ENCODE measurements around the gene ANXA2R. TPM values are rescaled to one million over a fixed set of nuclear protein-coding genes. Genes with fewer than 3 reads are reported as not detected.

ANXA2R gene
- total and polyA plus RNA-seq, 9 of the 15 experiments (the other 6 are each of a cell fraction or from before 2014, with no cell fraction given) = 2.1 to 4.8 (median 3.4) TPM

DNA sequence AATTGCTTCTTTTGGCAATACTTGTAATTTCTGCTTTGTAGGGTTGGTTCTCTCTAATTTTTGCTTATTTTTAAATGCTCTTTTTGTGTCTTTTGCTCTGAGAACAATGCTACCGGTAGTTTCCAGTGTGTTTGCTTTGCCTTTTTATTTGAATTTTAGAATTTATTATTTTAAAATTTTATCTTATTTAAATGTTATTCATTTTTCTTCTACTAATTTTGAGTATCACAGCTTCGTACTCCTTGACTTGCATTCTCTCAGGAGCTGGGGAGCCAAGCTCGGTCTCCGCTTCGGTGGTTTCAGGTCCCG, 45.9 kb downstream of the ANXA2R start (continued):
- no peak for TF ChIP-seq KLF6 (CRISPR knock-in tag; IDR thresholded peaks at IDR 0.05; ENCODE audit: borderline replicate concordance)
- TF ChIP-seq ZNF445 (CRISPR knock-in tag; IDR thresholded peaks at IDR 0.05; ENCODE audit: low read depth) = 0 out of 2 replicates have a peak, but pooled peaks have one; percentile 8
- TF ChIP-seq SMARCB1 (IDR thresholded peaks at IDR 0.05; ENCODE audit: insufficient read length, low read depth) = no peak
- no peak for TF ChIP-seq NCOA4 (IDR thresholded peaks at IDR 0.05; ENCODE audit: partially characterized antibody)
- TF ChIP-seq CSDE1 (IDR thresholded peaks at IDR 0.05) = 0 out of 4 replicates have a peak, but pooled peaks of 1 of the 2 experiments have one; percentile 2
- no peak for TF ChIP-seq SMARCC2 (IDR thresholded peaks at IDR 0.05; ENCODE audit: low read depth)
- TF ChIP-seq FOXM1 (IDR thresholded peaks at IDR 0.05; ENCODE audit: low read depth) = no peak
- TF ChIP-seq FOXM1 (CRISPR knock-in tag; IDR thresholded peaks at IDR 0.05; ENCODE audit: low read depth) = no peak
- TF ChIP-seq HLTF (IDR thresholded peaks at IDR 0.05) = 0 out of 2 replicates have a peak, but pooled peaks have one; percentile 14
- no peak for TF ChIP-seq KDM2B (CRISPR knock-in tag; IDR thresholded peaks at IDR 0.05)
- TF ChIP-seq, protein P1, sequence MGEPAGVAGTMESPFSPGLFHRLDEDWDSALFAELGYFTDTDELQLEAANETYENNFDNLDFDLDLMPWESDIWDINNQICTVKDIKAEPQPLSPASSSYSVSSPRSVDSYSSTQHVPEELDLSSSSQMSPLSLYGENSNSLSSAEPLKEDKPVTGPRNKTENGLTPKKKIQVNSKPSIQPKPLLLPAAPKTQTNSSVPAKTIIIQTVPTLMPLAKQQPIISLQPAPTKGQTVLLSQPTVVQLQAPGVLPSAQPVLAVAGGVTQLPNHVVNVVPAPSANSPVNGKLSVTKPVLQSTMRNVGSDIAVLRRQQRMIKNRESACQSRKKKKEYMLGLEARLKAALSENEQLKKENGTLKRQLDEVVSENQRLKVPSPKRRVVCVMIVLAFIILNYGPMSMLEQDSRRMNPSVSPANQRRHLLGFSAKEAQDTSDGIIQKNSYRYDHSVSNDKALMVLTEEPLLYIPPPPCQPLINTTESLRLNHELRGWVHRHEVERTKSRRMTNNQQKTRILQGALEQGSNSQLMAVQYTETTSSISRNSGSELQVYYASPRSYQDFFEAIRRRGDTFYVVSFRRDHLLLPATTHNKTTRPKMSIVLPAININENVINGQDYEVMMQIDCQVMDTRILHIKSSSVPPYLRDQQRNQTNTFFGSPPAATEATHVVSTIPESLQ (CRISPR knock-in tag; IDR thresholded peaks at IDR 0.05) = no peak
- TF ChIP-seq POU5F1 (IDR thresholded peaks at IDR 0.05; ENCODE audit: borderline replicate concordance, low read depth, low read length, partially characterized antibody) = no peak
- no peak for TF ChIP-seq ZNF589 (CRISPR knock-in tag; IDR thresholded peaks at IDR 0.05; ENCODE audit: low read depth)
- 0 out of 2 replicates have a peak, but pooled peaks have one; percentile 9 for TF ChIP-seq NCOR1 (IDR thresholded peaks at IDR 0.05)
- TF ChIP-seq TBL1XR1 (IDR thresholded peaks at IDR 0.05; ENCODE audit: low read length in 2 of 2) = no peak
- TF ChIP-seq ZKSCAN3 (CRISPR knock-in tag; IDR thresholded peaks at IDR 0.05) = no peak
- no peak for TF ChIP-seq ZZZ3 (IDR thresholded peaks at IDR 0.05)
- no peak for TF ChIP-seq BCOR (IDR thresholded peaks at IDR 0.05)
- no peak for TF ChIP-seq KDM4B (IDR thresholded peaks at IDR 0.05; ENCODE audit: borderline replicate concordance in 2 of 2, low read depth in 1 of 2)
- no peak for TF ChIP-seq ZNF23 (CRISPR knock-in tag; IDR thresholded peaks at IDR 0.05)
- no peak for TF ChIP-seq ZBTB8A (IDR thresholded peaks at IDR 0.05; ENCODE audit: partially characterized antibody)
- TF ChIP-seq NCOA6 (IDR thresholded peaks at IDR 0.05) = 0 out of 2 replicates have a peak, but pooled peaks have one; percentile 7
- TF ChIP-seq NFATC3 (IDR thresholded peaks at IDR 0.05) = no peak
- 0 out of 2 replicates have a peak, but pooled peaks have one; percentile 38 for TF ChIP-seq ZNF717 (CRISPR knock-in tag; IDR thresholded peaks at IDR 0.05)
- no peak for TF ChIP-seq RFX1 (IDR thresholded peaks at IDR 0.05)
- TF ChIP-seq, protein P2, sequence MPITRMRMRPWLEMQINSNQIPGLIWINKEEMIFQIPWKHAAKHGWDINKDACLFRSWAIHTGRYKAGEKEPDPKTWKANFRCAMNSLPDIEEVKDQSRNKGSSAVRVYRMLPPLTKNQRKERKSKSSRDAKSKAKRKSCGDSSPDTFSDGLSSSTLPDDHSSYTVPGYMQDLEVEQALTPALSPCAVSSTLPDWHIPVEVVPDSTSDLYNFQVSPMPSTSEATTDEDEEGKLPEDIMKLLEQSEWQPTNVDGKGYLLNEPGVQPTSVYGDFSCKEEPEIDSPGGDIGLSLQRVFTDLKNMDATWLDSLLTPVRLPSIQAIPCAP (CRISPR knock-in tag; IDR thresholded peaks at IDR 0.05; ENCODE audit: borderline replicate concordance) = no peak
- TF ChIP-seq HDAC2 (IDR thresholded peaks at IDR 0.05) = no peak
- TF ChIP-seq CBX8 (IDR thresholded peaks at IDR 0.05; ENCODE audit: borderline replicate concordance, extremely low read depth, low read depth, low read length, poor library complexity, severe bottlenecking) = no peak

Measured in K562 (cell line).